ENCODE data around the gene PPP1R13B. TPM values are rescaled to one million over a fixed set of nuclear protein-coding genes. Genes with fewer than 3 reads are reported as not detected.

Gene PPP1R13B
- total RNA-seq, 4 donors from 2014 or later: 5.6 to 71.6 (median 18.2) TPM

GRCh38 chr14:103746701-103747100 is 100.7 kb downstream of the PPP1R13B start:
- Histone ChIP-seq H3K4me1 (no peaks in the 10 kb centered on the region), H3K27ac (no peak overlapping the region), H3K9me3 (no peaks in the 10 kb centered on the region), H3K36me3 (no peaks in the 10 kb centered on the region), H3K4me3 (no peak overlapping the region), H3K27me3 (no peaks in the 10 kb centered on the region)
- TF ChIP-seq CTCF (IDR thresholded peaks at IDR 0.05) (no peak), POLR2A (IDR thresholded peaks at IDR 0.05) (no peak)
- DNase-seq: no peak
- intact Hi-C loops (cut with DNase I; ENCODE audit: low total_unique reads): no loop called here

GRCh38 chr14:103745424-103745823 is 102.0 kb downstream of the PPP1R13B start:
- Histone ChIP-seq H3K36me3 (no peaks in the 10 kb centered on the region), H3K27ac (no peak overlapping the region)
- TF ChIP-seq CTCF (IDR thresholded peaks at IDR 0.05) (no peak), POLR2A (IDR thresholded peaks at IDR 0.05) (no peak)

GRCh38 chr14:103744621-103745395 is 102.6 kb downstream of the PPP1R13B start:
- Histone ChIP-seq H3K4me3 (no peak overlapping the region), H3K27me3 (no peaks in the 10 kb centered on the region), H3K9me3 (no peaks in the 10 kb centered on the region), H3K4me1 (peaks cover 0 to 5% of the 10 kb centered on the region in 2 donors), H3K27ac (no peak overlapping the region), H3K36me3 (no peaks in the 10 kb centered on the region)
- no peak for TF ChIP-seq CTCF (IDR thresholded peaks at IDR 0.05)
- no peak for TF ChIP-seq POLR2A (IDR thresholded peaks at IDR 0.05)
- intact Hi-C loops (cut with DNase I; ENCODE audit: low total_unique reads): no loop called here
- DNase-seq: no peak

More at GRCh38 chr14:103745424-103745823, 102.0 kb downstream of the PPP1R13B start:
- no peak for DNase-seq
- H3K4me1 ChIP-seq: peaks cover 0 to 5% of the 10 kb centered on the region in 2 donors
- no peak overlapping the region for H3K4me3 ChIP-seq
- no peaks in the 10 kb centered on the region for H3K27me3 ChIP-seq
- H3K9me3 ChIP-seq: no peaks in the 10 kb centered on the region
- intact Hi-C loops (cut with DNase I; ENCODE audit: low total_unique reads): no loop called here

GRCh38 chr14:103743691-103744090 is 103.7 kb downstream of the PPP1R13B start:
- Histone ChIP-seq H3K27me3 (no peaks in the 10 kb centered on the region), H3K27ac (no peak overlapping the region), H3K4me3 (no peak overlapping the region), H3K9me3 (no peaks in the 10 kb centered on the region), H3K4me1 (peaks cover 0 to 5% of the 10 kb centered on the region in 2 donors), H3K36me3 (no peaks in the 10 kb centered on the region)
- intact Hi-C loops (cut with DNase I; ENCODE audit: low total_unique reads): no loop called here
- no peak for TF ChIP-seq CTCF (IDR thresholded peaks at IDR 0.05)
- no peak for TF ChIP-seq POLR2A (IDR thresholded peaks at IDR 0.05)
- no peak for DNase-seq

- Histone ChIP-seq H3K27ac (no peak overlapping the region), H3K4me3 (no peak overlapping the region), H3K36me3 (no peaks in the 10 kb centered on the region), H3K4me1 (peaks cover 0 to 5% of the 10 kb centered on the region in 2 donors), H3K27me3 (no peaks in the 10 kb centered on the region), H3K9me3 (no peaks in the 10 kb centered on the region)
- no peak for DNase-seq
- TF ChIP-seq POLR2A (IDR thresholded peaks at IDR 0.05) (no peak), CTCF (IDR thresholded peaks at IDR 0.05) (no peak)
- intact Hi-C loops (cut with DNase I; ENCODE audit: low total_unique reads): no loop called here
These were observed 104.7 kb downstream of the PPP1R13B start for GRCh38 chr14:103742499-103743255.
